Stimulated activated CD4-positive, alpha-beta T cell treated with anti-CD3 and anti-CD28 coated beads, Interleukin-1b, Interleukin-23, amount 100 ng/mL, for 1 hour (primary cell): ENCODE measurements around the gene RGL3.
"Not testable (repeated sequence)": the region's sequence is repeated elsewhere in the genome, so short reads cannot be mapped to it uniquely, and the experiment has no call there.

Source experiments
- DNase-seq, 2 donors: peaks; one replicate each; pipeline ENCODE4 v3.0.0-alpha.2; 2020; ENCODE audit warnings: low read depth in 2 of 2

Gene RGL3, protein sequence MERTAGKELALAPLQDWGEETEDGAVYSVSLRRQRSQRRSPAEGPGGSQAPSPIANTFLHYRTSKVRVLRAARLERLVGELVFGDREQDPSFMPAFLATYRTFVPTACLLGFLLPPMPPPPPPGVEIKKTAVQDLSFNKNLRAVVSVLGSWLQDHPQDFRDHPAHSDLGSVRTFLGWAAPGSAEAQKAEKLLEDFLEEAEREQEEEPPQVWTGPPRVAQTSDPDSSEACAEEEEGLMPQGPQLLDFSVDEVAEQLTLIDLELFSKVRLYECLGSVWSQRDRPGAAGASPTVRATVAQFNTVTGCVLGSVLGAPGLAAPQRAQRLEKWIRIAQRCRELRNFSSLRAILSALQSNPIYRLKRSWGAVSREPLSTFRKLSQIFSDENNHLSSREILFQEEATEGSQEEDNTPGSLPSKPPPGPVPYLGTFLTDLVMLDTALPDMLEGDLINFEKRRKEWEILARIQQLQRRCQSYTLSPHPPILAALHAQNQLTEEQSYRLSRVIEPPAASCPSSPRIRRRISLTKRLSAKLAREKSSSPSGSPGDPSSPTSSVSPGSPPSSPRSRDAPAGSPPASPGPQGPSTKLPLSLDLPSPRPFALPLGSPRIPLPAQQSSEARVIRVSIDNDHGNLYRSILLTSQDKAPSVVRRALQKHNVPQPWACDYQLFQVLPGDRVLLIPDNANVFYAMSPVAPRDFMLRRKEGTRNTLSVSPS

DNA sequence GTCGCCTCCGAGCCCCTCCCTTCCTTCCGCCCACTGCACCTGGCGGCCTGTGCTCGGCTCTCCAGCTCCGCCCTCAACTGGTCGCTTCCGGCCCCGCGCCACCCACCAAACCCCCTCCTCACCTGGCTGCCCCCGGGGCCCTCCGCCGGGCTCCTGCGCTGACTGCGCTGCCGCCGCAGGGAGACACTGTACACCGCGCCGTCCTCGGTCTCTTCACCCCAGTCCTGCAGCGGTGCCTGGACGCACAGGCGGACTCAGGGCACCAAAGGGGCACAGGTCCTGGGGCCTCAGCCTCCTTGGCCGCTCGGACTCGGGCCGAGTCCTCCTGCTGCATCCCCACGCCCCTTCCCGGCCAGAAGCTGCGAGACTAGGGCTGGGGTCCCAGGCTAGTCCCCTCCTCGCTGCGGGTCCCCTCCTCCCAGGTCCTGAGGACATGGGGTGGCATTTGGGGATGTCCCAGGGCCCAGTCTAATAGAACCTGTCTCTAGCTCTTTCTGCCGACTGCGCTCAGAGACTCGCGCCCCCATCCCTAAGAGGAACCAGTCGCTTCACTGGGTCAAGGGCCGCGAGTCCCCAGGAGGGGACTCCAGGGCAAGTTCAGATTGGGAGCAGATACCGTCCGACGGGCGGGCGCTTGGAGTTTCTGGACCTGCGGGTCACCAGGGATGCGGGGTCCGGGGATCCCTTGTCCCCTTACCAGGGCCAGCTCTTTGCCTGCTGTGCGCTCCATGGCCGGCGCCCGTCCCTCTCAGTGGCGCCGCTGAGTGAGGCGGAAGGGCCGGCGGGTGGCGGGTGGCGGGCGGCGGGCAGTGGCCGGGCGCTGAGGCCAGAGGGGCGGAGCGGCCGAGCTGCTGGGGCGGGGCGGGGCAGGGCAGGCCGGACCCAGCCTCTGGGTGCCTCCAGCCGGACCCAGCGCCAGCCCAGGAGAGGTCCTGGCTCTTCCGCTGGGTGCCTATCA is at the start of gene RGL3:
TSS of gene RGL3 (minus strand) at position 766 of the 958 bp plus-strand sequence. CDS start at position 730, 36 bp downstream.
- no peak for DNase-seq

DNA sequence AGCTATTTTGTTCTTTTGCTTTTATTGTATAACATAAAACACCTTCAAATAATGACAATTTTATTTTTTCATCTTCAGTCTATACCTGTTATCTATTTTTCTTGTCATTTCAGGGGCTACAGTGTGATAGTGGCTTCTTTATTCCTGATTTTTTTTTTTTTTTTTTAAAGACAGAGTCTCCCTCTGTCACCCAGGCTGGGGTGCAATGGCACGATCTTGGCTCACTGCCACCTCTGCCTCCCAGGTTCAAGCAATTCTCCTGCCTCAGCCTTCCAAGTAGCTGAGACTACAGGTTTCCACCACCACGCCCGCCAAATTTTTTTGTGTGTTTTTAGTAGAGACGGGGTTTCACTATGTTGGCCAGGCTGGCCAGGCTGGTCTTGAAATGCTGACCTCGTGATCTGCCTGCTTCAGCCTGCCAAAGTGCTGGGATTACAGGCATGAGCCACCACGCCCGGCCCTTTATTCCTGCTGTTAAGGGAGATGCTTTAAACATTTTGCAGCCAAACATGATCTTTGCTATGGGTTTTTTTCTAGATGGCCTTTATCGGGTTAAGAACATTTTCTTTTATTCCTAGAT is 49.2 kb upstream of the RGL3 start:
- DNase-seq, result not testable (repeated sequence)

DNA sequence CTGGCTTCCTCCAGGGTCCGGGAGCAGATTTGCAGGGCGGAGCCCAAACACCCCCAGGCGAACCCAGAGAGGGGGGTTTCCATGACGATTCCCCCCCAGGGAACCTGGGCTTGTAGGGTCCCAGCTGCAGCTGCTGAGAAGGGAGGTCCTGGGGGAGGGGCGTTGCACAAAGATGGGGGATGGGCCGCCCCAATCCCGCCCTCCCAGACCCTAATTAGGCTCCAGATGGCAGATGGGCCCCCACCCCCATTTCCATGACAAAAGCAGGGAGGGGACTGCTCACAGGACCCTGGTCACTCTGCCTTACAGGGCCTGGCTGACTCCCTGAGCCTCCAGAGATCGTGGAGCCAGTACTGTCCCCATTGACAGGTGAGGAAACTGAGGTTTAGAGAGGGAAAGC is 46.5 kb upstream of the RGL3 start:
- DNase-seq, result no peak

DNA sequence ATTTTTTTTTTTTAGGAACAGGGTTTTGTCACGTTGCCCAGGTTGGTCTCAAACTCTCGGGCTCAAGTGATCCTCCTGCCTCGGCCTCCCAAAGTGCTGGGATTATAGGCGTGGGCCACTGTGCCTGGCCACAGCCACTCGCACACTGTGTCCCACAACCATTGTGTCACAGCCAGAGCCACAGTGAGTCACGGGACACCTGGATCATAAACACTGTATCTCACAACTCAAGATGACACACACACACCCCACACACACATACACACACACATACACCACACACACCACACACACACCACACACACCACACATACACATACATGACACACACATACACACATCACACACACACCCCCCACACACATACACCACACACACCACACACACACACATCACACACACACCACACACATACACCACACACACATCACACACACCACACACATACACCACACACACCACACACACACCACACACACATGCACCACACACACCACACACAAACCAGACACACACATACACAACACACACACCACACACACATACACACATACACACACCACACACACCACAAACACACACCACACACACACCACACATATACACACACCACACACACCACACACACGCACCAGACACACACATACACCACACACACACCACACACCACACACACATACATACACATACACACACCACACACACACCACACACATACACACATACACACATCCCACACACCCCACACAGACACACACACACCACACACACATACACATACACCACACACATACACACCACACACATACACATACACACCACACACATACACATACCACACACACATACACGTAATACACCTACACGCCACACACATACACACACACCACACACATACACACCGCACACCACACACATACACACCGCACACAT is 45.5 kb upstream of the RGL3 start:
- no peak for DNase-seq

DNA sequence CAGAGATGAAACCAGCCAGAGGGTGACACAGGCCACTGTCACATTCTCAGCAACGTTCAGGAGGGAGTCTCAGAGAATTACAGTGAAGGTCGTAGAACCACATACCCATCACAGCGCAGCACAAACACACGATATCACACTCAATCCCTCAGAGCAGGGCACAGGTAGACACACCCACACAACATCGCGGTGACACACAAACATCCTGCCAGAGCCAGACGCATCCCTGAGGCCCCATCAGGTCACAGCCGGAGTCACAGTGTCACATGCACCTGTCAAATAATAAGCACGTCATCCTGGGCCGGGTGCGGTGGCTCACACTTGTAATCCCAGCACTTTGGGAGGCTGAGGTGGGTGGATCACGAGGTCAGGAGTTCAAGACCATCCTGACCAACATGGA is 44.3 kb upstream of the RGL3 start:
- no peak for DNase-seq

DNA sequence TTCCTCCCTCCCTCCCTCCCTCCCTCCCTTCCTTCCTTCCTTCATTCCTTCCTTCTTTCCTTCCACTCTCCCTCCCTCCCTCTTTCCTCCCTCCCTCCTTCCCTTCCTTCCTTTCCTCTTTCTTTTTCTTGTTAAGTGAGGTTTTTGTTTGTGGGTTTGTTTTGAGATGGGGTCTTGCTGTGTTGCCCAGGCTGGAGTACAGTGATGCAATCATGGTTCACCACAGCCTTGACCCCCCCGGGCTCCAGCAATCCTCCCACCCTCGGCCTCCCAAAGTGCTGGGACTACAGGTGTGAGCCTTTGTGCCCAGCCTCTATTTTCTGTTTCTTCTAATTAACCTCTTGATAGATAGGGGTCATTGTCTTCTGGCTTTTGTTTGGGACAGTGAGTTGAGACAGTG is 42.3 kb upstream of the RGL3 start:
- no peak for DNase-seq

DNA sequence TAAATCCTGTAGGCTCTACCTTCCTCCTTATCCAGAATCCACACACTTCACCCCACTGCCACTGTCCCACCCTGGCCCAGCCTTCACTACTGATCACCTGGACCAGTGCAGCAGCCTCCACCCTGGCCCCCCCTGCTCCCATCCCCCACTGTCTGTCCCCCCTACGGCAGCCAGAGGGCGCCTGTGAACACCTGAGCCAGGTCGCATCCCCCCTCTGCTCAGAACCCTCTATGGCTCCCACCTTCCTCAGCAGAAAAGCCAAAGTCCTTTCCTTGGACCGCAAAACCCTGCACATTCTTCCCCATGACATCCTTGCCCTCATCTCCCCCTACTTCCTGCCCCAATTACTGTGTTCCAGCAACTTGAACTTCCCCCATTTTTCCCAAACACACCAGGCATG is 41.1 kb upstream of the RGL3 start:
- DNase-seq, result no peak

DNA sequence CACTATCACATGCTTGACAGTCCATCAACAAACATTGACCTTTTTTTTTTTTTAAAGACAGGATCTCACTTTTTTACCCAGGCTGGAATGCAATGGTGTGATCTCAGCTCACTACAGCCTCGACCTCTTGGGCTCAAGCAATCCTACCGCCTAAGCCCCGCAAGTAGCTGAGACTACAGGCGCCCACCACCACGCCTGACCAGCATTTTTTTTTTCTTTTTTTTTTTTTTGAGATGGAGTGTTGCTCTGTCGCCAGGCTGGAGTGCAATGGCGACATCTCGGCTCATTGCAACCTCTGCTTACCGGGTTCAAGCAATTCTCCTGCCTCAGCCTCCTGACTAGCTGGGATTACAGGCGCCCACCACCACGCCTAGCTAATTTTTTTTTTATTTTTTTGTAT is 39.8 kb upstream of the RGL3 start:
- DNase-seq, result not testable (repeated sequence)

DNA sequence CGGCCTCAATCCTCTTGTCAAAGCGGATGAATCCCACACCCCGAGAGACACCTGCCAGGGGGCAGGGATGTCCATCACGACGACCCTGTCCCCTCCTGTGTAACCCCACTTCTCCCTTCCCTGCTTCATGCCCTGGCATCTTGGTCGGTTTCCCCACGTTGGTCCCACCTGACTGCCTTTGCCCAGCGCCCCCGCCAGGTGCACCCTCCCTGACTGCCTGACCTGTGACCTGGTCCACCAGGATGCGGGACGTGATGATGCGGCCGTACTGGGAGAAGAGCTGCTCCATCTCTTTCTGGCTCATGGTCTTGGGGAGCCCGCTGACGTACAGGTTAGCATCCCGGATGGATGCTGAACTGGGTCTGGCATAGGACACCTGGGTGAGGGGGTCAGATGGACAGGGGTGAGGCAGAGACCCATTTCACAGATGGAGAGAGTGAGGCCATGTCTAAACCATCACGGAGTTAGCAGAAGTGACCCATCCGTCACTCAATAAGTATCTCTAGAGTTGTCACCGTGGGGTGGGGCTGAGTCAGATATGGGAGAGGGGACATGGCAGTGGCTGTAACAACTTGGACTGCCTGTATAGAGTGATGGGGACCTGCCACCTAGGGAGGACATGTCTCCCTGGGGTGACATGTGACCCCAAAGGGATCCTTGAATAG is 39.3 kb upstream of the RGL3 start:
- no peak for DNase-seq

DNA sequence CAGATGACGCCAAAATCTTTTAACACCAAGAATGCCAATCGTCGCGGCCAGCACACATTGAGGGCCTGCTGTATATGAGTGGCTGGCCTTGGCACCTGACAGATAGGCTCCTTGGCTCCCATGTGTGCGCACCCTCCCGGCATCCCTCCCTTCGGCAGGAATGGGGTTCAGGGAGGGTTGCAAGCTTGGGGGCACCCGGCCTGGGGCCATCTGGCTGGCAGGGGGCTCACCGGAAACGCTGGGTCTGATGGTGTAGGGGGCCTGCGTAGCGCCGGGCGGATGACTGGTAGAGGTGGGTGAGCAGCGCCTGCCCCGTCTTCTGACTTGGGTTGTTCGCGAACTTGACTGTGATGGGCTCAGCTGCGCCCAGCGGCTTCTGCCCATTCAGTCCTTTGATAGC is 38.7 kb upstream of the RGL3 start:
- no peak for DNase-seq

DNA sequence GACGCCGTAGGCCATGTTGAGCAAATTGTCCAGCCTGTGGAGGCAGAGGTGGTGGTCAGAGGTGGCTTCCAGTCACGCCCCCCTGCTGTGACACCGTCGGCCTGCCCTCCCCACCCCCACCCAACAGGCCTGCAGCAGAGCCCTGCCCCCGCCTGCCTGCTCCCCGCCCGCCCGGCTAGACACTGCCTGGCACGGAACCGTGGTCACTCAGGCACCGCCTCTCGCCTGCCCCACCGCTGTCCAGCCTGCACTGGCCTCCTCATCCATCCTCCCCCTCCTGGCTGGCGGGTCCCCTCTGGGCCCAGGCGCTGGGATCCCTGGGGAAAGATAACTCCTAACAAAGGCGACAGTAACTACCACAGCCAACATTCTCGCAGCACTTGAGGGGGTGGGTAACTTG is 38.0 kb upstream of the RGL3 start:
- DNase-seq, result no peak

DNA sequence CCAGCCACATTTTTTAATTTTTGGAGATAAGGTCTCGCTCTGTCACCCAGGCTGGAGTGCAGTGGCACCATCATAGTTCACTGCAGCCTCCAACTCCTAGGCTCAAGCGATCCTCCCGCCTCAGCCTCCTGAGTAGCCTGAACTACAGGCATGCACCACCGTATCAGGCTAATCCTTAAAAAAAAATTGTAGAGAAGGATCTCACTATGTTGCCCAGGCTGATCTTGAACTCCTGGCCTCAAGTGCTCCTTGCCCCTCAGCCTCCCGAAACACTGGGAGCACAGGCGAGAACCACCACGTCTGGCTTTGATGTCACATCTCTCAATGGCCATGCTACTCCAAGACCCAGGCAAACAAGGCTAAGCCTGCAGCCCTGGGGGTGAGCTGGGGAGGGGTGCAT is 37.5 kb upstream of the RGL3 start:
- DNase-seq, result no peak

DNA sequence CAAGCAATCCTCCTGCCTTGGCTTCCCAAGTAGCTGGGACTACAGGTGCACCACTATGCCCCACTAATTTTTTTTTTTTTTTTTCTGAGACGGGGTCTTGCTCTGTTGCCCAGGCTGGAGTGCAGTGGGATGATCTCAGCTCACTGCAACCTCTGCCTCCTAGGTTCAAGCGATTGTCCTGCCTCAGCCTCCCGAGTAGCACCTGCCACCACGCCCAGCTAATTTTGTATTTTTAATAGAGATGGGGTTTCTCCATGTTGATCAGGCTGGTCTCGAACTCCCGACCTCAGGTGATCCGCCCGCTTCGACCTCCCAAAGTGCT is 36.1 kb upstream of the RGL3 start:
- not testable (repeated sequence) for DNase-seq

DNA sequence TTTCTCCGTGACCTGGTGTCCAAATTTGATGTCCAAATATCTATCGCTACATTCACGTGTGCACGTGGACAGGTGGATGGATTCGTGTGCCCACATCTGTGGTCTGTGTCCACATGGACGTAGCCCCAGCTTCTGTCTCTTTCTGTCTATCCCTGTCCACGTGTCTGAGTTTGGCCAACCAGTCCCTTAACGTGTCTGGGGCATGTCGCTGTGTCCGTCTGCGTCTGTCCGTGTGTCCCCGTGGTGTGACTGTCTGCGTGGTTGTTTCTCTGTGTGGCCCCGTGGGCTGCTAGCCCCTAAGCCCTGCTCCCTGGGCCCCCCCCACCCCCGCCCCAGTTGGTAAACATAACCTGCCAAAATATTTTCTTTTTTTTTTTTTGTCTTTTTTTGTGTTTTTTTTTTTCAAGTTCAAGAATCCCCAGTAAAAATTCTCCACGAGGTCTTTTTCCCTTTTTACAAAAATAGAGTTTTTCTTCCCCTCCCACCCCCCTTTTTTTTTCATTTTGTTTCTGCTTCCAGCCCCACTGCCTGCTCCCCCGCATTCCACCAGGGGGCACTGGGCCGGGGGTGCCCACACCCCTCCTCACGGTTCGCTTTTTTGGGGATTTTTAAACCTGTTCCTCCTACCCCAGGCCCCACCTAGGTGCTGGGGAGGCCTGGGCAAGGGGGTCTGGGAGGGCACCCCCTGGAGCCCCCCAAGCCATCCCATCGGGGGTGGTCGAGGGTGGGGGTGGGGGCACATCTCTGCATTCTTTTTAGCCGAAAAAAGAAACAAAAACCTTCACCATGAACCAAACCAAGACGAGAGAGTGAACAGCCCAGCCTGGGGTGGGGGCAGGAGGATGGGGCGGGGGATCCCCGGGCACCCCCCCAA is 34.6 kb upstream of the RGL3 start:
- no peak for DNase-seq

DNA sequence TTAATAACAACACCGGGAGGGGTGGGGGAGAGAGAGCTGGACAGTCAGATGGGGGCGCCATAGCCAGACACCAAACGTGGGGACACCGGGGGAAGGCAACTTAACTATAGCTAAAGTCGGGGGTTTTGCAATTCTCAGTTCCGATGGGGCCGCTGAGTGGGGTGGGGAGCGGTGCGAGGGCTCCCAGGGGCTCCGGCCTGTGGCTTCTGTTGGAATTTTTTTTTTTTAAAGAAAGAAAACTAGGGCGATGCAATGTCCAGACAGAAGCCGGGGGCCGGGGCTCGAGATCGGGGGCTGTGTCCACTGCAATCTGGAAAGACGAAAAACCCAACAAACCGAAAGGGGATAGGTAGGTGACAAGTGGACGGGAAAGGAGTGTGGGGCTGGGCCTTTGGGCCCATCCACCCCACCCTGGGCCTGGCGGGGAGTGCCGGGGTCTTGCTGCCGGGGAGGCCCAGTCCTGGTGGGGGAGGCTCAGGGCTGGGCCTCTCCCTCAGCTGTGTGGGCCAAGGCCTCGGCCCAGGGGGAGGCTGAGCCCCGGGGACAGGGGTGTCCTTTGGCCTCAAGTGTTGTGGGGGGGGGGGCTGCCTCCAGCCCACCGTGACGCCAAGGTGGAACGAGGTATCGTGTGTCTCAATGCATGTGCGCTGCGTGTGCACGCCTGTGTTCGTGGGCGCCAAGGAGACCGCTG is 33.7 kb upstream of the RGL3 start:
- DNase-seq, result no peak

DNA sequence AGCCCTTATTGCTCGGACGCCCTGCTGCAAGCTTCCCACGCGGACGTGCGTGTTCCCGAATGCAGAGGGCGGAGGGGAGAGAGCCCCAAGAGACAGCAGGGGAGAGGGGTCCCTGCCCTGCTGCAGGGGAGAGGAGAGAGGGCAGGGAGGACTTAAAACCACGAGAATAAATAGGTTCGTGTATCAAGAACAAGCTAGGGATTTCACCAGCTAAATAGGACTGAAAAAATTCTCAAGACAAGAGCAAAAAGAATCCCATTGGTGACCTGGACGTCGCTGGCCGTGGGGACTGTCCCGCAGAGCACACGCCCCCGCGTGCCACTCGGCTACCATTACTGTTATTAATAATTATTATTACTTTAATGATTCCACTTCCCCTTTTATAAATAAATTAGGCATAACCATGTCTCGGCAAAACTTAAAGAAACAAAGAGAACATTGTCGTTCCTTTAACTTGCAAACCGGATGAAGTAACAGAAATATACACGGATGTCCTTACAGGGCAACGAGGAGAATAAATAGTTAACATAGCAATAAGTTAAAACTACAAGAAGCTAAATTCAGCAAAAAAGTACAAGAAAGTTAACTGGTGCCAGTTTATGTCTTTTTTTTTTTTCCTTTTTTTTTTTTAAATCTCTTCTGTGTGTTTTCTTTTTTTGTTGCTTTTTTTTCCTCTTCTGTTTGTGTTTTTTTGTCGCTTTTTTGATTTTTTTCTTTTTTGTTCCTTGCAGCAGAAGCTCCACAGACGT is 32.9 kb upstream of the RGL3 start:
- DNase-seq, result no peak

DNA sequence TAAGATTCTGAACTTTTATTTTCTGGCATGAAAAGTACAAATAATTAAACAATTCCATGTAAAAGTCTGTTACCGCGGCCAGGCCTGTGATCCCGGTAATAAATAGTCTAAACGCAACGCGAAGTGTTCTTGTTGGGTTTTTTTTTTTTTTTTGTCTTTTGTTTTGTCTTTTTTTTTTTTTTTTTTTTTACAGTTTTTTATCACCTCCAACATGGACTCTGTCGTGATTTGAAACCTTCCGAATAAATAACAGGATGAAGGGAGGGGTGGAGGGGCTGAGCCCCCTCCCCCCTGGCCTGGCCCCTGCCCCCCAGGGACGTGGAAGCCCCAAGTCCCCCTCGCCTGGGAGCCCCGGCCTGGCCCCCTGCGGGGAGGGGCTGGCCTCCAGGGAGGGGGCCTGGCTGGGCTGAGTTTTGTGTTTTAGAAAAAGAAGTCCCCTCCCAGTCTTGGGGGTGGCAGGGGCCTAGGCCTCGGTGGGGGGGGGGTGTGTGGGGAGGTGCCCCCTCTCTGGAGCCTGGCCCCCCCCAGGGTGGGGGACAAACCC is 32.3 kb upstream of the RGL3 start:
- DNase-seq, result no peak
